HCT116 (cell line): Measurements from ENCODE around the gene SETX.

Experiments
- CTCF ChIP-seq, 3 experiments: fragments of 200-600 bp in 1 of 3; sonication (generic) in 1 of 3; IDR thresholded peaks in 2 of 3; conservative IDR thresholded peaks in 1 of 3; 2 replicates each; pipeline ENCODE4 v1.5.1; 2012 to 2017; ENCODE audit warnings: low read depth in 2 of 3, low read length in 2 of 3, antibody characterized with exemption in 1 of 3, borderline replicate concordance in 1 of 3, control low read depth in 1 of 3, mild to moderate bottlenecking in 1 of 3, mixed read lengths in 1 of 3, mixed run types in 1 of 3, moderate library complexity in 1 of 3; ENCODE audit not compliant: insufficient read depth in 1 of 3
- EZH2 ChIP-seq: fragments of 200-600 bp; sonication (generic); IDR thresholded peaks from 2 replicates; pipeline ENCODE4 v1.6.1; 2017; ENCODE audit warnings: antibody characterized with exemption, mixed run types
- JUND ChIP-seq: IDR thresholded peaks from 2 replicates; pipeline ENCODE4 v1.6.1; 2012
- TF ChIP-seq, protein P1 (sequence below): IDR thresholded peaks from 2 replicates; pipeline ENCODE4 v1.6.1; 2011; ENCODE audit warnings: mild to moderate bottlenecking, low read length, moderate library complexity; ENCODE audit not compliant: insufficient replicate concordance; ENCODE audit errors: extremely low read depth

DNA sequence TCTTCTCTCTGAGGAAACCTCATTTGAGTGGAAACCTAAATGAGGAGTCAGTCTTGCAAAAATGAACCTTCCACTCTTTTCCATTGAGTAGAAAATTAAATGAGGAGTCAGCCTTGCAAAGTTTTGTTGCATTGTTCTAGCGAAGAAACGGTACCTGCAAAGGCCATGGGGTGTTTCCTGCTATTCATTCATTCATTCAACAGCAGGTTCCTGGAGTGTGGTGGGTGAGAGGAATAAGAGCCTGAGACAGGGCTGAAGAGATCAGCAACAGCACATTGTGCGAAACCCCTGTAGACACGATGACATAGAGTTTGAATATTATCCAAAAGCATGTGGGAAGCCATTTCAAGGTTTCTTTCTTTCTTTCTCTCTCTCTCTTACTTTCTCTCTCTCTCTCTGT lies 14.6 kb upstream of the SETX start:
- TF ChIP-seq EZH2 (no peak), CTCF (IDR thresholded peaks at IDR 0.05 in 2 of 3, conservative IDR thresholded peaks at IDR 0.05 in 1 of 3; ENCODE audit: borderline replicate concordance in 1 of 3, insufficient read depth in 1 of 3, low read depth in 2 of 3, low read length in 2 of 3) (no peak), JUND (no peak)
- TF ChIP-seq, protein P1, sequence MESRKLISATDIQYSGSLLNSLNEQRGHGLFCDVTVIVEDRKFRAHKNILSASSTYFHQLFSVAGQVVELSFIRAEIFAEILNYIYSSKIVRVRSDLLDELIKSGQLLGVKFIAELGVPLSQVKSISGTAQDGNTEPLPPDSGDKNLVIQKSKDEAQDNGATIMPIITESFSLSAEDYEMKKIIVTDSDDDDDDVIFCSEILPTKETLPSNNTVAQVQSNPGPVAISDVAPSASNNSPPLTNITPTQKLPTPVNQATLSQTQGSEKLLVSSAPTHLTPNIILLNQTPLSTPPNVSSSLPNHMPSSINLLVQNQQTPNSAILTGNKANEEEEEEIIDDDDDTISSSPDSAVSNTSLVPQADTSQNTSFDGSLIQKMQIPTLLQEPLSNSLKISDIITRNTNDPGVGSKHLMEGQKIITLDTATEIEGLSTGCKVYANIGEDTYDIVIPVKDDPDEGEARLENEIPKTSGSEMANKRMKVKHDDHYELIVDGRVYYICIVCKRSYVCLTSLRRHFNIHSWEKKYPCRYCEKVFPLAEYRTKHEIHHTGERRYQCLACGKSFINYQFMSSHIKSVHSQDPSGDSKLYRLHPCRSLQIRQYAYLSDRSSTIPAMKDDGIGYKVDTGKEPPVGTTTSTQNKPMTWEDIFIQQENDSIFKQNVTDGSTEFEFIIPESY, result no peak
